Liver (tissue), 9 donors: Measurements from ENCODE around the gene EHMT1. TPM values are rescaled to one million over a fixed set of nuclear protein-coding genes. Genes with fewer than 3 reads are reported as not detected.

Experiments
- DNase-seq: peaks from one replicate; pipeline ENCODE4 v3.0.0-alpha.2; 2017; ENCODE audit warnings: low spot score
- H3K27ac ChIP-seq, 2 donors: one replicate each; pipeline ENCODE4 v1.7.0; 2013; ENCODE audit warnings: inconsistent platforms in 2 of 2, low read length in 2 of 2, control low read depth in 1 of 2, low read depth in 1 of 2, mild to moderate bottlenecking in 1 of 2
- H3K27me3 ChIP-seq, 4 donors: one replicate each; pipeline versions ENCODE4 v1.6.1 to v1.7.0; 2013; ENCODE audit warnings: low read length in 3 of 4, inconsistent platforms in 1 of 4, mild to moderate bottlenecking in 1 of 4, moderate library complexity in 1 of 4; ENCODE audit not compliant: control insufficient read depth in 4 of 4, insufficient read depth in 4 of 4
- H3K36me3 ChIP-seq, 4 donors: one replicate each; pipeline versions ENCODE4 v1.6.1 to v1.7.0; 2013; ENCODE audit warnings: low read length in 3 of 4, mild to moderate bottlenecking in 3 of 4, low read depth in 1 of 4, moderate library complexity in 1 of 4; ENCODE audit not compliant: control insufficient read depth in 4 of 4, insufficient read depth in 3 of 4
- H3K4me1 ChIP-seq, 4 donors: one replicate each; pipeline versions ENCODE4 v1.6.1 to v1.7.0; 2013; ENCODE audit warnings: low read length in 3 of 4, mild to moderate bottlenecking in 3 of 4, moderate library complexity in 1 of 4; ENCODE audit not compliant: control insufficient read depth in 4 of 4, insufficient read depth in 4 of 4
- H3K4me3 ChIP-seq, 3 donors: one replicate each; pipeline versions ENCODE4 v1.6.1 to v1.7.0; 2013; ENCODE audit warnings: low read length in 3 of 3, control low read depth in 1 of 3, low read depth in 1 of 3, mild to moderate bottlenecking in 1 of 3
- H3K9ac ChIP-seq, 2 donors: one replicate each; pipeline ENCODE4 v1.7.0; 2013; ENCODE audit warnings: low read length in 2 of 2, mild to moderate bottlenecking in 2 of 2, moderate library complexity in 2 of 2, control low read depth in 1 of 2, low read depth in 1 of 2
- H3K9me3 ChIP-seq, 4 donors: one replicate each; pipeline versions ENCODE4 v1.6.1 to v1.7.0; 2013; ENCODE audit warnings: low read length in 3 of 4; ENCODE audit not compliant: control insufficient read depth in 4 of 4
- ATF3 ChIP-seq: IDR thresholded peaks from 2 replicates; pipeline ENCODE4 v1.6.1; 2016; ENCODE audit warnings: antibody characterized with exemption
- CTCF ChIP-seq: fragments of 150-350 bp; IDR thresholded peaks from 2 replicates; pipeline ENCODE4 v1.5.1; 2017; ENCODE audit warnings: improper control_type of control experiment, low read depth, low read length; ENCODE audit not compliant: missing input control
- FOXA1 ChIP-seq: IDR thresholded peaks from 2 replicates; pipeline ENCODE4 v1.6.1; 2016; ENCODE audit warnings: antibody characterized with exemption
- FOXA2 ChIP-seq: IDR thresholded peaks from 2 replicates; pipeline ENCODE4 v1.6.1; 2016; ENCODE audit warnings: antibody characterized with exemption
- GABPA ChIP-seq, 2 donors: IDR thresholded peaks in 1 of 2; conservative IDR thresholded peaks in 1 of 2; 2 replicates each; pipeline ENCODE4 v1.6.1; 2016; ENCODE audit warnings: antibody characterized with exemption in 2 of 2, mild to moderate bottlenecking in 1 of 2, moderate library complexity in 1 of 2
- HNF4A ChIP-seq, 2 donors: conservative IDR thresholded peaks; 2 replicates each; pipeline ENCODE4 v1.6.1; 2016; ENCODE audit warnings: antibody characterized with exemption in 2 of 2, mild to moderate bottlenecking in 2 of 2
- HNF4G ChIP-seq: IDR thresholded peaks from 2 replicates; pipeline ENCODE4 v1.6.1; 2016; ENCODE audit warnings: antibody characterized with exemption
- JUND ChIP-seq, 2 donors: IDR thresholded peaks; 2 replicates each; pipeline ENCODE4 v1.6.1; 2016; ENCODE audit warnings: antibody characterized with exemption in 2 of 2
- MAX ChIP-seq: IDR thresholded peaks from 2 replicates; pipeline ENCODE4 v1.6.1; 2016; ENCODE audit warnings: antibody characterized with exemption
- NR2F2 ChIP-seq: IDR thresholded peaks from 2 replicates; pipeline ENCODE4 v1.6.1; 2016; ENCODE audit warnings: antibody characterized with exemption
- RAD21 ChIP-seq, 2 donors: IDR thresholded peaks; 2 replicates each; pipeline ENCODE4 v1.6.1; 2016; ENCODE audit warnings: antibody characterized with exemption in 2 of 2, mild to moderate bottlenecking in 2 of 2
- REST ChIP-seq: IDR thresholded peaks from 2 replicates; pipeline ENCODE4 v1.6.1; 2016; ENCODE audit warnings: antibody characterized with exemption, mild to moderate bottlenecking
- RXRA ChIP-seq, 2 donors: IDR thresholded peaks; 2 replicates each; pipeline ENCODE4 v1.6.1; 2017 to 2018; ENCODE audit warnings: antibody characterized with exemption in 2 of 2, mild to moderate bottlenecking in 1 of 2
- SP1 ChIP-seq: IDR thresholded peaks from 2 replicates; pipeline ENCODE4 v1.6.1; 2018; ENCODE audit warnings: antibody characterized with exemption, mild to moderate bottlenecking
- TAF1 ChIP-seq: conservative IDR thresholded peaks from 2 replicates; pipeline ENCODE4 v1.6.1; 2016; ENCODE audit warnings: antibody characterized with exemption, mild to moderate bottlenecking
- YY1 ChIP-seq: IDR thresholded peaks from 2 replicates; pipeline ENCODE4 v1.6.1; 2016; ENCODE audit warnings: antibody characterized with exemption, mild to moderate bottlenecking
- ZBTB33 ChIP-seq: IDR thresholded peaks from 2 replicates; pipeline ENCODE4 v1.6.1; 2016; ENCODE audit warnings: antibody characterized with exemption
- WGBS: extraction: QIAGEN DNeasy Blood & Tissue Kit; methylation state at CpG from one replicate; pipeline ENCODE4 v1.1.7; 2013; 5-methylcytosine and 5-hydroxymethylcytosine counted together
- polyA plus RNA-seq, 2 donors: library from polyadenylated mRNA; stranded (reverse) in 1 of 2; unstranded in 1 of 2; fragments of 200-250 nt in 1 of 2; fragments of >200 nt in 1 of 2; fragmentation: Nextera tagmentation in 1 of 2; extraction: Ambion mirVana in 1 of 2; gene quantifications; one replicate each; pipeline versions ENCODE4 v1.2.1 to v1.2.3, GENCODE V29; 2013 to 2015
- total RNA-seq, 2 donors: library from RNA; depleted of rRNA; stranded (reverse); fragments of >200 nt; gene quantifications; one replicate each; pipeline ENCODE4 v1.2.3, GENCODE V29; 2014
- donor health status: healthy.
- donor health status: healthy.
- donor health status: healthy.
- donor health status: healthy.
- donor health status: healthy.

The EHMT1 gene
- total and polyA plus RNA-seq, 4 donors: 16.1 to 48.2 (median 27.3) TPM

GRCh38 chr9:137870432-137870831 lies 251.6 kb downstream of the EHMT1 start:
- WGBS: 78% methylated on average over 3 of the region's 3 CpGs
- Histone ChIP-seq H3K27me3 (peaks cover 0 to 2% (median 0%) of the 10 kb centered on the region in 4 donors), H3K27ac (no peak overlapping the region), H3K4me3 (no peak overlapping the region), H3K9ac (no peak overlapping the region), H3K9me3 (no peaks in the 10 kb centered on the region), H3K36me3 (peaks cover 0 to 1% (median 0%) of the 10 kb centered on the region in 4 donors), H3K4me1 (no peaks in the 10 kb centered on the region)
- no peak for TF ChIP-seq YY1
- TF ChIP-seq HNF4A (conservative IDR thresholded peaks at IDR 0.05): no peak
- TF ChIP-seq CTCF: no peak
- TF ChIP-seq GABPA (IDR thresholded peaks at IDR 0.05 in 1 of 2, conservative IDR thresholded peaks at IDR 0.05 in 1 of 2): no peak
- no peak for TF ChIP-seq NR2F2
- no peak for TF ChIP-seq FOXA2
- TF ChIP-seq RAD21 (IDR thresholded peaks at IDR 0.05): no peak
- no peak for TF ChIP-seq ATF3
- TF ChIP-seq REST: no peak
- TF ChIP-seq JUND (IDR thresholded peaks at IDR 0.05): no peak
- no peak for TF ChIP-seq ZBTB33
- TF ChIP-seq SP1: no peak
- no peak for TF ChIP-seq RXRA (IDR thresholded peaks at IDR 0.05)
- no peak for TF ChIP-seq HNF4G
- DNase-seq: no peak

- DNase-seq: no peak
- H3K9ac ChIP-seq: no peak overlapping the region
- no peaks in the 10 kb centered on the region for H3K4me1 ChIP-seq
- peaks cover 0 to 4% (median 1%) of the 10 kb centered on the region in 4 donors for H3K27me3 ChIP-seq
- H3K27ac ChIP-seq: no peak overlapping the region
- no peak overlapping the region for H3K4me3 ChIP-seq
- peaks cover 0 to 1% (median 0%) of the 10 kb centered on the region in 4 donors for H3K36me3 ChIP-seq
- 78% methylated on average over 10 of the region's 10 CpGs for WGBS
- H3K9me3 ChIP-seq: no peaks in the 10 kb centered on the region
- TF ChIP-seq HNF4A (conservative IDR thresholded peaks at IDR 0.05): no peak
- TF ChIP-seq JUND (IDR thresholded peaks at IDR 0.05): no peak
- TF ChIP-seq GABPA (IDR thresholded peaks at IDR 0.05 in 1 of 2, conservative IDR thresholded peaks at IDR 0.05 in 1 of 2): no peak
- no peak for TF ChIP-seq YY1
- TF ChIP-seq REST: no peak
- no peak for TF ChIP-seq HNF4G
- TF ChIP-seq FOXA1: no peak
- no peak for TF ChIP-seq TAF1
- no peak for TF ChIP-seq NR2F2
- no peak for TF ChIP-seq RAD21 (IDR thresholded peaks at IDR 0.05)
- TF ChIP-seq MAX: no peak
- TF ChIP-seq SP1: no peak
- TF ChIP-seq CTCF: no peak
- TF ChIP-seq FOXA2: no peak
Observed at GRCh38 chr9:137872296-137872695, 253.5 kb downstream of the EHMT1 start.
